Mesendoderm (in vitro differentiated cells): ENCODE results near the gene PROZ.

Experiments
- DNase-seq: peaks from one replicate; pipeline ENCODE4 v3.0.0; 2013
- H2AK5ac ChIP-seq: 2 replicates; pipeline ENCODE4 v1.6.1; 2013; ENCODE audit warnings: low read length, inconsistent platforms
- H2BK120ac ChIP-seq: 2 replicates; pipeline ENCODE4 v1.6.1; 2013; ENCODE audit warnings: low read depth, mild to moderate bottlenecking, low read length, moderate library complexity, mixed read lengths
- H2BK15ac ChIP-seq: replicated peaks from 2 replicates; pipeline ENCODE4 v1.6.1; 2013; ENCODE audit warnings: low read depth, mild to moderate bottlenecking, moderate library complexity
- H2BK5ac ChIP-seq: 2 replicates; pipeline ENCODE4 v1.6.1; 2013; ENCODE audit warnings: low read length, inconsistent platforms
- H3K18ac ChIP-seq: 2 replicates; pipeline ENCODE4 v1.6.1; 2013; ENCODE audit warnings: mild to moderate bottlenecking, low read length, mixed read lengths
- H3K23ac ChIP-seq: one replicate; pipeline ENCODE4 v1.6.1; 2013; ENCODE audit warnings: low read length
- H3K27ac ChIP-seq: 2 replicates; pipeline ENCODE4 v1.5.1; 2013; ENCODE audit warnings: low read depth, mild to moderate bottlenecking, inconsistent platforms, low read length, moderate library complexity
- H3K27me3 ChIP-seq: 2 replicates; pipeline ENCODE4 v1.6.1; 2013; ENCODE audit warnings: low read length, control low read depth, mild to moderate bottlenecking, inconsistent platforms; ENCODE audit not compliant: insufficient read depth, poor library complexity
- H3K36me3 ChIP-seq: 2 replicates; pipeline ENCODE4 v1.6.1; 2013; ENCODE audit warnings: low read length, inconsistent platforms; ENCODE audit not compliant: control insufficient read depth, insufficient read depth
- H3K4ac ChIP-seq: one replicate; pipeline ENCODE4 v1.6.1; 2013; ENCODE audit warnings: low read depth, mild to moderate bottlenecking, low read length, moderate library complexity
- H3K4me1 ChIP-seq: 2 replicates; pipeline ENCODE4 v1.6.1; 2013; ENCODE audit warnings: low read depth, low read length, inconsistent platforms; ENCODE audit not compliant: control insufficient read depth
- H3K4me2 ChIP-seq: 2 replicates; pipeline ENCODE4 v1.6.1; 2013; ENCODE audit warnings: low read length
- H3K4me3 ChIP-seq: 2 replicates; pipeline ENCODE4 v1.5.1; 2013; ENCODE audit warnings: mild to moderate bottlenecking, low read length
- H3K56ac ChIP-seq: one replicate; pipeline ENCODE4 v1.6.1; 2013; ENCODE audit warnings: low read length
- H3K79me1 ChIP-seq: 2 replicates; pipeline ENCODE4 v1.6.1; 2013; ENCODE audit warnings: low read length, inconsistent platforms
- H3K79me2 ChIP-seq: 2 replicates; pipeline ENCODE4 v1.6.1; 2013; ENCODE audit warnings: mild to moderate bottlenecking, low read length; ENCODE audit not compliant: control insufficient read depth, insufficient read depth
- H3K9ac ChIP-seq: 2 replicates; pipeline ENCODE4 v1.6.1; 2013; ENCODE audit warnings: low read length, inconsistent platforms
- H4K5ac ChIP-seq: one replicate; pipeline ENCODE4 v1.6.1; 2013; ENCODE audit warnings: low read length
- H4K8ac ChIP-seq: one replicate; pipeline ENCODE4 v1.6.1; 2013; ENCODE audit warnings: low read depth, mild to moderate bottlenecking, control low read depth, low read length, moderate library complexity
- WGBS: extraction: QIAGEN DNeasy Blood & Tissue Kit; methylation state at CpG from one replicate; pipeline ENCODE4 v1.1.7; 2013; ENCODE audit warnings: low lambda C conversion rate, missing lambda C conversion rate; ENCODE audit not compliant: insufficient coverage; ENCODE audit errors: extremely low coverage; 5-methylcytosine and 5-hydroxymethylcytosine counted together

Gene PROZ

GRCh38 chr13:113155982-113156655 lies 2.3 kb upstream of the PROZ start:
- H3K4me1 ChIP-seq, result peaks cover 2% of the 10 kb centered on the region
- H2BK15ac ChIP-seq, result no peak overlapping the region
- no peak overlapping the region for H4K8ac ChIP-seq
- H3K36me3 ChIP-seq, result no peaks in the 10 kb centered on the region
- H4K5ac ChIP-seq, result no peak overlapping the region
- no peaks in the 10 kb centered on the region for H3K79me1 ChIP-seq
- WGBS, result no CpG with 5 or more reads among the region's 9 CpGs
- no peak overlapping the region for H3K9ac ChIP-seq
- no peak overlapping the region for H3K4ac ChIP-seq
- H3K4me2 ChIP-seq, result no peak overlapping the region
- H2AK5ac ChIP-seq, result no peak overlapping the region
- H2BK120ac ChIP-seq, result no peak overlapping the region
- H3K79me2 ChIP-seq, result no peaks in the 10 kb centered on the region
- H3K56ac ChIP-seq, result no peak overlapping the region
- no peak overlapping the region for H3K27ac ChIP-seq
- H2BK5ac ChIP-seq, result no peak overlapping the region
- DNase-seq, result no peak
- H3K23ac ChIP-seq, result no peak overlapping the region
- H3K4me3 ChIP-seq, result no peak overlapping the region
- H3K27me3 ChIP-seq, result no peaks in the 10 kb centered on the region
- H3K18ac ChIP-seq, result no peak overlapping the region

GRCh38 chr13:113157206-113157928 lies 1.1 kb upstream of the PROZ start:
- H4K5ac ChIP-seq, result no peak overlapping the region
- H3K79me2 ChIP-seq, result no peaks in the 10 kb centered on the region
- H3K4me1 ChIP-seq, result peaks cover 2% of the 10 kb centered on the region
- peak overlapping the region; percentile 3 for H3K27ac ChIP-seq
- DNase-seq, result peak; percentile 30
- no peak overlapping the region for H3K4me2 ChIP-seq
- H3K36me3 ChIP-seq, result no peaks in the 10 kb centered on the region
- peak overlapping the region; percentile 34 for H3K56ac ChIP-seq
- H3K23ac ChIP-seq, result no peak overlapping the region
- no peak overlapping the region for H3K4me3 ChIP-seq
- no peak overlapping the region for H3K18ac ChIP-seq
- no peak overlapping the region for H4K8ac ChIP-seq
- H3K9ac ChIP-seq, result no peak overlapping the region
- no peak overlapping the region for H2BK15ac ChIP-seq
- no peak overlapping the region for H2BK5ac ChIP-seq
- no peak overlapping the region for H2BK120ac ChIP-seq
- no CpG with 5 or more reads among the region's 12 CpGs for WGBS
- no peaks in the 10 kb centered on the region for H3K79me1 ChIP-seq
- no peak overlapping the region for H3K4ac ChIP-seq
- no peaks in the 10 kb centered on the region for H3K27me3 ChIP-seq
- H2AK5ac ChIP-seq, result no peak overlapping the region

GRCh38 chr13:113158946-113159345 lies 498 bp downstream of the PROZ start:
- WGBS, result no CpG with 5 or more reads among the region's 7 CpGs
- H3K79me2 ChIP-seq, result no peaks in the 10 kb centered on the region

GRCh38 chr13:113159701-113160100 lies 1.3 kb downstream of the PROZ start:
- no peak for DNase-seq
- Histone ChIP-seq H3K79me2 (no peaks in the 10 kb centered on the region), H2BK120ac (no peak overlapping the region), H3K4ac (no peak overlapping the region), H4K5ac (no peak overlapping the region), H3K9ac (no peak overlapping the region), H2AK5ac (no peak overlapping the region), H3K79me1 (no peaks in the 10 kb centered on the region), H3K18ac (no peak overlapping the region), H3K36me3 (no peaks in the 10 kb centered on the region), H3K23ac (no peak overlapping the region), H3K27me3 (no peaks in the 10 kb centered on the region), H3K4me2 (no peak overlapping the region), H2BK5ac (no peak overlapping the region), H3K27ac (no peak overlapping the region), H3K4me1 (peaks cover 4% of the 10 kb centered on the region), H4K8ac (no peak overlapping the region), H2BK15ac (no peak overlapping the region), H3K4me3 (no peak overlapping the region), H3K56ac (no peak overlapping the region)
- no CpG with 5 or more reads among the region's 20 CpGs for WGBS

More at GRCh38 chr13:113158946-113159345, 498 bp downstream of the PROZ start:
- Histone ChIP-seq H4K5ac (no peak overlapping the region), H3K9ac (no peak overlapping the region), H3K36me3 (no peaks in the 10 kb centered on the region), H3K27me3 (no peaks in the 10 kb centered on the region), H2BK5ac (no peak overlapping the region), H3K4me2 (no peak overlapping the region), H2BK120ac (no peak overlapping the region), H3K4me3 (no peak overlapping the region), H2AK5ac (no peak overlapping the region), H2BK15ac (no peak overlapping the region), H3K23ac (no peak overlapping the region), H3K4me1 (peaks cover 4% of the 10 kb centered on the region), H3K27ac (no peak overlapping the region), H3K56ac (no peak overlapping the region), H3K79me1 (no peaks in the 10 kb centered on the region), H3K18ac (no peak overlapping the region), H4K8ac (no peak overlapping the region), H3K4ac (no peak overlapping the region)
- no peak for DNase-seq

GRCh38 chr13:113160983-113161382 lies 2.5 kb downstream of the PROZ start:
- H2AK5ac ChIP-seq, result no peak overlapping the region
- no peak overlapping the region for H3K9ac ChIP-seq
- H2BK120ac ChIP-seq, result no peak overlapping the region
- no peak overlapping the region for H2BK15ac ChIP-seq
- H3K4ac ChIP-seq, result no peak overlapping the region
- no peak overlapping the region for H2BK5ac ChIP-seq
- H3K56ac ChIP-seq, result no peak overlapping the region
- no peaks in the 10 kb centered on the region for H3K79me2 ChIP-seq
- H3K36me3 ChIP-seq, result no peaks in the 10 kb centered on the region
- no peaks in the 10 kb centered on the region for H3K79me1 ChIP-seq
- no peak overlapping the region for H3K4me2 ChIP-seq
- no peak overlapping the region for H3K27ac ChIP-seq
- H3K27me3 ChIP-seq, result no peaks in the 10 kb centered on the region
- DNase-seq, result no peak
- no peak overlapping the region for H3K23ac ChIP-seq
- H4K5ac ChIP-seq, result no peak overlapping the region
- peaks cover 4% of the 10 kb centered on the region for H3K4me1 ChIP-seq
- no peak overlapping the region for H4K8ac ChIP-seq
- H3K4me3 ChIP-seq, result no peak overlapping the region
- peak overlapping the region; percentile 28 for H3K18ac ChIP-seq
- no CpG with 5 or more reads among the region's 12 CpGs for WGBS
